GM13976 (cell line): ENCODE measurements around the gene CLASRP.

Experiments
- DNase-seq: peaks from one replicate; pipeline ENCODE4 v3.0.0; 2012; ENCODE audit warnings: low spot score
- in situ Hi-C: fragments of 300-500 bp; cut with MboI; formaldehyde crosslinking; loops from one replicate; pipeline ENCODE4 v1.12.0; 2022; ENCODE audit warnings: low sequenced_read_pairs, mixed read lengths, inconsistent platforms; ENCODE audit not compliant: unreplicated experiment
- TF ChIP-seq, protein P1 (sequence below): IDR thresholded peaks from 2 replicates; pipeline ENCODE4 v1.5.1; 2012; ENCODE audit warnings: borderline replicate concordance, mild to moderate bottlenecking; ENCODE audit not compliant: insufficient read depth; ENCODE audit errors: extremely low read depth, missing control alignments, control extremely low read depth

Gene CLASRP

GRCh38 chr19:45098521-45099466, 59.9 kb downstream of the CLASRP start:
- TF ChIP-seq, protein P1, sequence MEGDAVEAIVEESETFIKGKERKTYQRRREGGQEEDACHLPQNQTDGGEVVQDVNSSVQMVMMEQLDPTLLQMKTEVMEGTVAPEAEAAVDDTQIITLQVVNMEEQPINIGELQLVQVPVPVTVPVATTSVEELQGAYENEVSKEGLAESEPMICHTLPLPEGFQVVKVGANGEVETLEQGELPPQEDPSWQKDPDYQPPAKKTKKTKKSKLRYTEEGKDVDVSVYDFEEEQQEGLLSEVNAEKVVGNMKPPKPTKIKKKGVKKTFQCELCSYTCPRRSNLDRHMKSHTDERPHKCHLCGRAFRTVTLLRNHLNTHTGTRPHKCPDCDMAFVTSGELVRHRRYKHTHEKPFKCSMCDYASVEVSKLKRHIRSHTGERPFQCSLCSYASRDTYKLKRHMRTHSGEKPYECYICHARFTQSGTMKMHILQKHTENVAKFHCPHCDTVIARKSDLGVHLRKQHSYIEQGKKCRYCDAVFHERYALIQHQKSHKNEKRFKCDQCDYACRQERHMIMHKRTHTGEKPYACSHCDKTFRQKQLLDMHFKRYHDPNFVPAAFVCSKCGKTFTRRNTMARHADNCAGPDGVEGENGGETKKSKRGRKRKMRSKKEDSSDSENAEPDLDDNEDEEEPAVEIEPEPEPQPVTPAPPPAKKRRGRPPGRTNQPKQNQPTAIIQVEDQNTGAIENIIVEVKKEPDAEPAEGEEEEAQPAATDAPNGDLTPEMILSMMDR: no peak

GRCh38 chr19:45099467-45100191, 60.8 kb downstream of the CLASRP start:
- TF ChIP-seq, protein P1: no peak
- no peak for DNase-seq
- in situ Hi-C loops: no loop called here

More at GRCh38 chr19:45098521-45099466, 59.9 kb downstream of the CLASRP start:
- in situ Hi-C loops: no loop called here
- no peak for DNase-seq

DNA sequence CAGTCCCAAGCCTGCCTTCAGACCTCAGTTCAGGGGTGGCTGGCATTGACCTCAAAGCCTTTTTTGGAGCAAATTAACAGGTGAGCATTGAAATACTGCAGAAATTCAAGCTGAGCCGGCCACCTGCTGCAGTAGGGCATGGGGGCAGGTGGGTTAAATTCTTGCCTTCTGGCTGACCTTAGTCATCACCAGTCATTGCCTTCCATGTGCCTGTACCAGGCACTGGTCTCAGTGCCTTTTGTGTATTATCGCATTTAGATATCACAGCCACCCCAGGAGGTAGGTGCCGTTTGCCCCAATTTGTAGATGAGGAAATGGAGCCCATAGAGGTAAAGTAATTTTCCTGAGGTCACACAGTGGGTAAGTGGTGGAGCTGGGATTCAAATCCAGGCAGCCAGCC, 61.4 kb downstream of the CLASRP start:
- TF ChIP-seq, protein P1: no peak
- in situ Hi-C loops: no loop called here
- no peak for DNase-seq

DNA sequence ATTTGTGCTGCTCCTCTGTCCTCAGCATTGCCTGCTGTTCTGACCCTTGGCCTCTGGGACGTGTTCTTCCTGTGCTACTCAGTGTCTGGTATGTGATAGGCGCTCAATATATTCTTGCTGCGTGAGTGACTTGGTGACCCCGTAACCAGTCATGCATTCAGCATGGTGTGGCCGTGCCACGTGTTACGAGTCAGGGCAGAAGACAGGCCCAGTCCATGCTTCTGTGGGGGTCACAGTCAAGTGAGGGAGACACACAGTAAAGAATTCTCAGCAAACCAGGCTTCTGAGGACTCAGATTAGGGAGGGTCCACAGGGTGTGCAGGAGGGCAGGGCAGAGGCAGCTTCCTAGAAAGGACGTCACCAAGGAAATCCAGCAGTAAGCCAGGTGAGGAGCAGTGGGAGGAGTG, 62.0 kb downstream of the CLASRP start:
- no peak for DNase-seq
- in situ Hi-C loops: no loop called here
- TF ChIP-seq, protein P1: no peak

- in situ Hi-C loops: no loop called here
- DNase-seq: no peak
- TF ChIP-seq, protein P1: no peak
Measured at GRCh38 chr19:45101806-45102205, 63.0 kb downstream of the CLASRP start.

GRCh38 chr19:45102481-45102880, 63.6 kb downstream of the CLASRP start:
- TF ChIP-seq, protein P1: no peak
- DNase-seq: no peak
- in situ Hi-C loops: no loop called here
